GM21360 (cell line): ENCODE measurements around the gene GALNT2.

Experiments
- ATAC-seq: cut with Tn5 transposase; IDR thresholded peaks from one replicate; pipeline ENCODE4 v1.9.1; 2021; ENCODE audit warnings: mild to moderate bottlenecking, moderate library complexity; ENCODE audit not compliant: unreplicated experiment

The GALNT2 gene

DNA sequence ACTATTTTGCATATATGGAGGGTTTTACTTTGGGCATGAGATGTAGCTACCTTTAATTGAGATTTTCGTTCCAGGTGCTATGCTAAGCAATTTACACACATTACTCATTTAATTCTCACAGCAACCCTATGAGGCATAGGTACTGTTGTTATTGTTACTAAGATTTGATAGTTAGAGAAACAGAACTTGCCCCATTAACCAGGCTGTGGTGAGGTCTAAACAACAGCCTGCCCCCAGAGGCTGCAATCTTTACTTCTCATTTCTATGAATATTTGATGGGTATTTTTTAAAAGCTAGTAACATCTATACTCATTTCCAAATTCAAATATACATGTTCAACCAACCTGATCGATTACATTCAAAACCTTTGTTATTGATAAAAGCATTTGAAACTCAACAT is 155.6 kb downstream of the GALNT2 start:
- no peak for ATAC-seq

DNA sequence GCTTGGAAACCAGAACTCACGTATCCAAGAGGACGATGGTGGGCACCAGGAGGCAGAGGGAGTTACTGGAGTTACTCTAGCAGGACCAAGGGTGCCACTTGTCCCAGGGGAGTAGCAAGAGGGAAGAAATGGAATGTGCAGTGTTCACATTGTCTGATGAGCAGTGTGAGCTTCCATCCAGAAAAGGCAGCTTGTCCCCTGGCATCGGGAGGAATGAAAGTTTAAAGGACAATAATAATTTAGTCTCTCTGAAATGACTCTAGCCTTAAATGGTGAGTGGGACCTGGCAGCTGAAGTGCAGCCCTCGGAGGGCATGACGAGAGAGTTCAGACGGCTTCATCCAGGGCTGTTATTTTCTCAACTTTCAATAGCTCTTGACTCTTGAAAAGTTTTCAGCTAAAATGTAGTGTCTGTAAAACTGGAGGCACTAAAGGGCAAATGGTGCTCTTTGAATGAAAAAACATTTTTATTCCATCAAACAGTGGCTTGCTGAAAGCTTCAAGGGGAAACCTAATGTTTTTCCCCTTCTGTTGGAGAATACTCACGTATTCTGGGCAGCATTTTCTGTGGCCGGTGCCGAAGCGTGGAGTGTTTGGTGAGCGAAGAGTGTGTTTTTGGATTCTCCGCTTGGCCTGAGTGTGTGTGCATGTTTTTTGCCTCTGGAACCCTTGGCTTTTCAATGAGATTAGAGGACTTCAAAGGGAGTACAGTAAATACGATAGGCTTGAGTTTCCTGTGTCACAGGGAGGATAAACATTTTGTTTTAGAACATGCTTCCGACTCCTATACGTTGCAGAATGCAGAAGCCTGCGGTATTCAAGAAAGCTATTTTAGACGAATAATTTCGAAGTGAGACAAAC is 157.3 kb downstream of the GALNT2 start:
- no peak for ATAC-seq

DNA sequence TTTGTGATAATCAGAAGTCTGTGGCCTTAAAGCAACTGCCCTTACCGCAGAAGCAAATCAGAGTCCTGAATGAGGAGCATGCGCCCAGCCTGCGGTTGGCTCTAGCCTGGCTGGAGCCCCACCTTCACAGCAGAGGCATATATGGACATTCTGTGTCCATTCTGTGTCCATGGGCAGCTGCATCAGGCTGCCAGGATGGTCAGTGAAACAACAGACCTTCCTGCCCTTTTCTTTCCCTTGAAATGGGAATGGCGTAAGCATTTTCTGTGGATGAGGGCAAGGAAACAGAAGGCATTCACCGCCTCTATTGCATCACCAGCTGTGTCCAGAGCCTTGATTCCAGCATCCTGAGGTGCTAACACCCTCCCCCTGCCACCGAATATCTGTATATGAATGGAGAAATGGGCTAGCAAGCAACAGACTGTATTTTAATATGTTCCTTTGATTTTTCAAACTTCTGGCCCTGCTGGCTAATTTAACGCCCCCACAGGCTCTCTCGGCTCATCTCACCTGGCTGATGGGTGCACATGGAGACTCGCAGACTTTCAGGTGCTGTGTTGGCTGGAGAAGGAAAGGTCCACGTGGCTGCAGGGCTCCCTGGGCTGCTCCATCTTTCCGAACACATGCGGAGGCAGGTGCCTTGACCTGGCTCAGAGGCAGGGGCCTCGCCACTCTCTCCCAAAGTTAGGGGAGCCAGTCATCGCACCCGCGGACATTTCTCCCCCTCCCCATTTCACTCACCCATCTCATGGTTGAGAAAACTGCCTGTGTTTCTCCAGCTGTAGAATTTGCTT is 159.2 kb downstream of the GALNT2 start:
- no peak for ATAC-seq

DNA sequence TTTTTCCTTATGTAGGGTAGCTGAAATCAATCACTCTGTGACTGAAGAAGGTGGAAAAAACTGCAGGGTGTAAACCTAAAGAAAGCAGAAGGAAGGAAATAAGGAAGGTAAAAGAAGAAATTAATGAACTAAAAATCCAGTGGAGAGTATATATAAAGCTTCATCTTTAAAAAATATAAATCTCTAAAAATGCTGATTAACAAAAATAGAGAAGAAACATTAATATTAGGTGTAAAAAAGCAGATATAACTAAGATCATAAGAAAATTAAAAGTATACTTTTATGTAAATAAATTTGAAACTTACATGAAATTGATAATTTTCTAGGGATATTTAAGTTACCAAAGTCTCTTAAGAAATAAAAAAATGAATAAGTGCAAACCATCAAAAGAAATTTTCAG is 159.8 kb downstream of the GALNT2 start:
- no peak for ATAC-seq

DNA sequence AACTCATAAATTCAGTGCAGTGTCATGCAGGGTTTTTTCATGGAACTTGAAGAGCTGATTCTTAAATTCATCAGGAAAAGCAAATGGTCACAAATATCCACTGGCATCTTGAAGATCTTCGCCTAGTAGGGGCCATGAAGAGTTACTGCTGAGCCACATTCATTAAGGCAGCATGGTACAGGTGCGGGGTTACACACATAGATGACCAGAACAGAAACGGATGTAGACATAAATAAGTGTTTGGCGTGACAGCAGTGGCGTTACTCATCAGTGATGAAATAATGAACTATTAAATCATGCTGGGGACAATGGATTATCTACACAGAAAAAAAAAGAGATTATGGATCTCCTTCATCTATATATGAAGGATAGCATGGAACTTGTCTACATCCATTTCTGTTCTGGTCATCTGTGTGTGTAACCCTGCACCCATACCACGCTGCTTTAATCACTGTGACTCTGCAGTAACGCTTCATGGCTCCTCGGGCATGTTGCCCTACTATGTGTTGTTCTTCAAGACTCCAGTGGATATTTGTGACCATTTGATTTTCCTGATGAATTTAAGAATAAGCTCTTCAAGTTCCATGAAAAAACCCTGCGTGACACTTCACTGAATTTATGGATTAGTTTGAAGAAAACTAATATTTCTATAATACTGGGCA is 161.3 kb downstream of the GALNT2 start:
- ATAC-seq, result no peak

DNA sequence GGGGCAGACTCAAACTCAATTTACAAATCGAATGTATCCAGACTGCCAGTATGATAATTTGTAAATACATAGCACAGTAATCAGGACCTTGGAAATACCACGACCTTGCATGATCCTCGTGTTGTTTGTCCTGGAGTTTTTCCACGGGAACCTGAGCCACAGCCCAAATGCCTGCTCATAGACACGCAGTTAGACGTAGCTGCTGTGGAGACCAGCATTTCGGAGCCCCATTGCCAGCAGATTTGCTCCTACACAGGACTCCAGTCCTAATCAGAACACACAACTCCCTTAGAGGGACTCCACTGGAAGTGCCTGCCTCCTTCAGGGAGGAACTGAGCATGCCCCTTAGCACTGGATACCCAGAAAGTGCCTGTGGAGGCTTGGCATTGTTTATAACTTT is 163.2 kb downstream of the GALNT2 start:
- no peak for ATAC-seq

DNA sequence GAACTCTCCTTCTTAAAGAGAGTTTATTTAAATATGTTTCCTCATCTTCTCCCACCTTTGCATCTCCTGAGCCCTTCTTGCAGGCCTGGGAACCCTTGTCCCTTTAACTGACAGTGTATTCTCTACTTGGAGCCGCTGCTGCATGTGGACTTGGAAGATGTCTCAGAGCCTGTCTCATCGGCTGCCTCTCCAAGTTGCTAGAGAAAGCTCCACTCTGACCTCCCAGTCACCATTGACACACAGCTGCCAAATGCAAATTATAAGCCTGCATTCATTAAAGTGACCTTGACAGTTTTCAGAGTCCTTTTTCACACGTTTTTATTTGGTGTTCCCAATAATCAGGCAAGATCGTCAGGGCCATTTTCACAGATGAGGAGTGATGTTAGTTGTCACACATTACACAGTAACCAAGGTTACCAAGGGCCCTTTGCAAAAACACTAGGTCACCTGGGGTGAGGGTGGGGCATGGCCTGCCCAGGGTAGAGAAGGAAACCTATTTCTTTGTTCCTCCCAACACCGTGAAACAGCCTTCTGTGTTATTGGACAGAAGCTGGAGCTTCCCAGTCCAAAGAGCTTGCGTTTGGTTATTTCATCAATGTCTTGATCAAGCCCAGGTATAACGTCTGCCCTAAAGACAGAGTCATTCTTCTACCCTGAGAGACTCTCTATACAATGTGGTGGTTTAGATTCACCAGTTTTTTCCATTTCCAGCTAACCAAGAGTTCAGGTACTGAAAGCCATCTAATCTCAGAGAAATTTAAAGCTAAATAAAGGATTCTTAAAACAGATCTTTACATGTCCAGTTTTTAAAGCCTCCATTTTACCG is 164.1 kb downstream of the GALNT2 start:
- no peak for ATAC-seq

DNA sequence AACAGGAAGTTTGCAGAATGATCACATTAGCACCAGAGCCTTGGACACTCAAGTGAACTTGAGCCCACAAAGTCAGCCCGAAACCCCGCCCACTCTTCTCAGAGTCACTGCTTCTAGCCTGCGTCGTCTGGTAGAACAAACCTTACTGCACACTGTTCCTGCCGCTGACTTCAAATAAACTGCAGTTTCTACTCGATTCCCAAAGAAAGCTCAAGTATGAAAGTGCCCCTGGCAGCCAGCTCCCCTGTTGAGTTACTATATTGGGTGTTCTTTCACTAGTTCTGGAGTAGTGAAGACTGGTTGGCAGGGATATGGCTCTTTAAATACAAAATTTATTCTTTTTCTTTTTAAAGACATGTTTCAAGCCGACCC is 164.7 kb downstream of the GALNT2 start:
- no peak for ATAC-seq

DNA sequence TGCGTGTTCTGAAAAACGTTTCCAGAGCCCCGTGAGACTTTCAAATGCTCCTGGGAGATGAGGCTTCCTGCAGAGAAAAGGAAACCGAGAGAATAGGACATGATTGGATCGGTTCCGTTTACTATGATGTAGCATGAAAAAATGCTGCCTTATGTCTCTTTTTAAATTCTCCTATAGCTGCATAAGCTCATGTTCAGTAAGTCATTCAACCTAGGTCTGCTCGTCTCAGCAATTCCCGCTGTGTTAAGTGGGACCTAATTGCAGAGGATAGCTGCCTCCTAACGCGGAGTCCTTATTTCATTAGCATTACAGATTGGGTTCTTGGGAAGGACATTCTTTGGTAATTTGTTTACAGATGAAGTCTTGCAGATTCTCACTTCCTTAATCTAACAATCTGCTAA is 165.3 kb downstream of the GALNT2 start:
- no peak for ATAC-seq

DNA sequence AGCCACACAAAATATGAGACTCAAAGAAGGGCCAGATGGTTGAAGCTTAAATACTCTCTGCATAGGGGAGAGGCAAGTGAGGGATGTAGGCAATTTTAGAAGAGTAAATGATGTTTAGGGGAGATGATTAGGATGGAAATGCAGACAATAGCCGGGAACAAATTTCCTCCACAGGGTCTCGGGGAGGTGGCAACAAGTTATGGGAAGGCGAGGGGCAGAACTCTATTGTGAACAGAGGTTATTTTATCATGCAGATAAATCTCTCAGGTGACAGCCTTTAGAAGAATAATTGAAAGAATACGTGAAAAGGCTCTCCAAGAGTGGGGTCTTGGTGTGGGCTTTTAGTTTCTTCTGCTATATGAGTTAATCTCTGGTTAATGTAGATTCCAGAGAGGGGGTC is 166.7 kb downstream of the GALNT2 start:
- ATAC-seq, result no peak

DNA sequence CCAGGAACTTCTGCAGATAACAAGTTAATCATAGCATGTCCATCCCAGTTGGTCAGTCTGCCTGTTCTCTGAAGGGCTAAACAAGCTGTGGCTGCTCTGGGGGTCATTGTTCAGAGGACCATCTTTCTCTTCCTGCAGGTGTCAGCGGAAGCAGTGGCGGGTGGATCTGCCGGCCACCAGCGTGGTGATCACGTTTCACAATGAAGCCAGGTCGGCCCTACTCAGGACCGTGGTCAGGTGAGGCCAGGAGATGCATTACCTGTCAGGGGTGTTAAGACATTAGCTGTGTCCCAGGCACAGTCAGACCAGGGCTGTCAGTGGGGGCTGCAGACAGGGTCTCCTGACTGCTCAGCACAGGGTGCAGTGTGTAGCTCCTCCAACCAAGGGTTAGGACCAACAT is 168.8 kb downstream of the GALNT2 start:
- no peak for ATAC-seq

DNA sequence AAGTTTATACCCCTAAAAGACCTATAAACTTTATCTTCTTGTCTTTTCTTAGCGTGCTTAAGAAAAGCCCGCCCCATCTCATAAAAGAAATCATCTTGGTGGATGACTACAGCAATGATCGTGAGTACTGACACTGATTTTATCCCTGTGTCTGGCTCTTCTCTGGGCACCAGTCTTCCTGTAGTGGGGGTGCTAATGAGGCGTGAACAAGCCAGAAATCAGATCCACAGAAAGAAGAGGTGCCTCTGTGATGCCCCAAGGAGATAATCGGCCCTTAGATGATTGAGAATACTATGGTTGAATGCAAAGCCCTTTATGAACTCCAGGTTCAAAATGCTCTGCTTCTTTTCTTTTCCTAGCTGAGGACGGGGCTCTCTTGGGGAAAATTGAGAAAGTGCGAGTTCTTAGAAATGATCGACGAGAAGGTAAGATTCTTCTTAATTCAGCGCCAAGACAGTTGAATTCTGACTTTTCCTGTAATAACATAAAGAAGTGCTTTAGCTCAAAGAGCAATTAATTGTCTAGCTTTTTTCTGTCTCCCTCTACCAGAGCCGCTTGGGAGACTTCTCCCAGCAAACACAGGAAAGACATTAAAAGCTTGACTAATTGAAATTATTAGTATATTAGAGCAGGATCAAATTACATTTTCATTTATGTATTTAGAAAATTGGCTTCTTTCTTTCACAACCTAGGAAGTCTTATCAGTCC is 169.4 kb downstream of the GALNT2 start:
- ATAC-seq, result no peak

DNA sequence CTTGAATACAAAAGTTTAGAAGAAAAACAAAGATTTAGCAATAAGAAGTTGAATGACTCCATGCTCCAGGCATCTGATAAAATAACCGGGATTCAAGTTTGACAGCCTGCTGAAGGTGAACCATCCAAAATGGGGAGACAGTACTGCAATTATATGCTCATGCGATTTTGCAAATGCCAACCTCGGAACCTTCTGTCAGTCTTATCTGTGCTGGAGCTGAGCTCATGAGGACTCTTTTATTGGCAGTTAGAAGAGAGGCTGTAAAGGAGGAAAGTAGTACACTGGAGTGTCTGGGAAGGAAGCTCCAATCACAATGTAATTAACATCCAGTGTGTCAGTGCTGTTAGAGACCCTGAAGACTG is 170.0 kb downstream of the GALNT2 start:
- ATAC-seq, result no peak

DNA sequence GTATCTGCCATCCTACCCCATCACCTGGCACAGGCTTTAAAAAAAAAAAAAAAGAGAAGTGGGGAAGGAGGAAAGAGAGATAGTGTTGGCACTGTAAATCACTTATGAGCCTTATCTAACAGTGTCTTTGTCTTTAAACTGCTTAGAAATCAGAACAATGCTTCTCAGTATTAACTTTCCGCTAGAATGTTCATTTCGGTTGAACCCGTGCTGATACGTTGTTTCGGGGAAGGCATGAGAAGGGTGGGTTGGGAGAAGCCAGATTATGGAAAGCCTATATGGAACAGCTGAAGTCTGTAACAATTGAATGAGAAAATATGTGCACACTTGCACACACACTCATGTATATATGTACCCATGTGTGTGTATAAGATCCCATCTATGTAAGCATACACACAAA is 170.8 kb downstream of the GALNT2 start:
- no peak for ATAC-seq

DNA sequence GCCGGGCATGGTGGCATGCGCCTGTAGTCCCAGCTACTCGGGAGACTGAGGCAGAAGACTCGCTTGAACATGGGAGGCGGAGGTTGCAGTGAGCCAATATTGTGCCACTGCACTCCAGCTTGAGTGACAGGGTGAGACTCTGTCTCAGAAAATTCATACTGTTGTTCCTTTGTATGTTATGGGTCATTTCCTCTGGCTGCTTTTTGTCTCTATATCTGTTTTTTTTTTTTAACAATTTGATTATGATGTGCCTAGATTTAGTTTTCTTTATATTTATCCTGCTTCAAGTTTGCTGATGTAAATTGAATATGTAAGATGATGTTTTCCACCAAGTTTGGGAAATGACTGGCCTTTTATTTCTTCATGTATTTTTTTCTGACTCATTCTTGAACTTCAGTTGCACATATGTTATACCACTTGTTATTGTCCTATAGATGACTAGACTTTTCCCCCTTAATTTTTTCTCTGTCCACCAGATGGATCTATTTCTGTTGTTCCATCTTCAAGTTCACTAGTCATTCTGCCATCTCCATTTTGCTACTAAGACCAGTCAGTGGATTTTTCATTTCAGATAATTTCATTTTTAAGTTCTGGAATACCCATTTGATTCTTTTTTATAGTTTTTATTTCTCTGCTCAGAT is 173.5 kb downstream of the GALNT2 start:
- ATAC-seq, result no peak

DNA sequence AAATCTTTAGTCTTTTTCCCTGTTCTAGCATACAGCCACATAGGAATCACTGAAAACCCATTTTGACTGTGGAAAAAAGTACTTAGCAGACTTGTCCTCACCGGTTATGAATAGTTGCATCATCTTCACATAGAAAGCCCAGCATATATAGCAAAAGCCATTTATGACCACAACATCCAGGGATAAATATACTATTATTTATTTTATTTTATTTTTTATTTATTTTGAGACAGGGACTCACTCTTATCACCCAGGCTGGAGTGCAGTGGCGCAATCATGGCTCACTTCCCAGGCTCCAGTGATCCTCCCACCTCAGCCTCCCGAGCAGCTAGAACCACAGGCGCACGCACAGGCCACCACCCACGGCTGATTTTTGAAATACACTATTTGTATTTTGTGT is 175.3 kb downstream of the GALNT2 start:
- ATAC-seq, result no peak

DNA sequence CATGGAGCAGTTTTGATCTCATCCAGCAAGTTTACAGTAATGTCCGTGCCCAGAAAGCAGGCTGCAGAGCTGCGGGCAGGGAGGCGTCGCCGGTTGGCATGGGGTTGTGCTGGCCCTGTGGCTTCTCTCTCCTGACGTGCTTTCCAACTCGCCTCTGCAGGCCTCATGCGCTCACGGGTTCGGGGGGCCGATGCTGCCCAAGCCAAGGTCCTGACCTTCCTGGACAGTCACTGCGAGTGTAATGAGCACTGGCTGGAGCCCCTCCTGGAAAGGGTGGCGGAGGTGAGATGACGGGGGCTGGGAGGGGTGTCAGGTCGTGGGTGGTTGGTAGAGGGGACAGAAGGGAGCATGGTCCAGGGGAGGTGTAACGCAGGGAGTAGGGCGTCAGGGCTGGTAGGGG is 176.1 kb downstream of the GALNT2 start:
- ATAC-seq, result no peak

DNA sequence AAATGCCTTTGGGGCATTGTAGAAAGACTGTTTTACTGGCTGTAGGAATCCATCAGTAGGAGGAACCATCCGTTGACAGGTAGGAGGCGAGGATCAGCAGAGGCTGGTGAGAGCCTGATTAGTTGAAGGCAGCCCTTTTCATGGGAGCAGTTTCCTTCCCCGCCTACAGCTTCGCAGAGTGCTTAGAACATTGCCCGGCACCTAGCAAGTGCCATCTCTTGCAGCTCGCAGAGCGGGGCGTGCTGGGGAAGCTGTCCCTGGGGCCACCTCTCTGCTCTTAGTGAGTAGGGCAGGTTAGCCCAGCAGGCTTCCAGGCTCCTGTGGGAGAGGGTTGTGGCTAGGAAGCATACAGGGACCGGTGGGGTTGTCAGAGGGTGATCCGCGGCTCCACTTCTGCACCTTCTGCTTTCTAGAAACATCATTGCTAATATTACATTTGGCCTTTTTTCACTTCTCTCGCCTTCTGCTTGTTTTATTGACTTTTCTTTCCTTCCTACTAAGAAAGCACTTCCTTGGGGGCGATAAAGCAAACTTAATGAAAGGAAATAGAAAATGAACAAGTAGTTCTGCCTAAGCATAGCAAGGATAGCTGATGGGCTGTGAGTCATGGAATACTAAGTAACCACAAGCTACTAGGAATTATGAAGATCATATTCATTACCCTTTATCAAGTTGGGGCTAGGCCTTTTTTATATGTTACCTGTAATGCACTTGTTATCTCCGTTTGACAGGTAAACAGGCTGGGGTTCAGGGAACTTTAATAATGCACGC is 176.7 kb downstream of the GALNT2 start:
- ATAC-seq, result no peak

DNA sequence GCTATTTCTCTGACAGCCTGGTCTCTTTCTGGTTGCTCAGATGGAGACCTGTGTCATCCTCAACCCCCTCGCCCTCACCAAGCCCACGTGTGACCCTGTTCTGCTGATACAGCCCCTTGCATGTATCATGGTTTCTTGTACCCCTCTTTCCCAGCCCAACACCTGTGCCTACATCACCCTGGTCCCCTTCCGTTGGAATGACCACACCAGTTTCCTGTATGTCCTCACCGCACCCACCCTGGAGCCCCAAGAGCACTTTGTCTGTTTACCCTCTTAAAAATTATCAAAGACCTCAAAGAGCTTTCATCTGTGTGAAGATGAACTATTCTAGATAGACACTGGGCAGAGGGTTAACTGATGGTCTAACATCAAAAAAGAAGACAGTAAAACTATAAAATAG is 179.5 kb downstream of the GALNT2 start:
- no peak for ATAC-seq
